Kidney (tissue), 14 donors: ENCODE measurements around the gene RBPJ. TPM values are rescaled to one million over a fixed set of nuclear protein-coding genes. Genes with fewer than 3 reads are reported as not detected.

Experiments used
- DNase-seq, 5 donors: peaks; one replicate each; pipeline ENCODE4 v3.0.0-alpha.2; 2013 to 2020
- FAIRE-seq: peaks from 2 replicates; lab custom pipeline; 2012; peaks lifted over from hg19 to GRCh38; lab: Jason Lieb, UNC
- H3K27ac ChIP-seq, 2 donors: one replicate each; pipeline ENCODE4 v1.7.0; 2013; ENCODE audit warnings: low read depth in 2 of 2, low read length in 2 of 2, inconsistent platforms in 1 of 2
- H3K27me3 ChIP-seq: one replicate; pipeline ENCODE4 v1.7.1; 2013; ENCODE audit warnings: low read length, inconsistent platforms; ENCODE audit not compliant: control insufficient read depth, insufficient read depth
- H3K36me3 ChIP-seq, 3 donors: one replicate each; pipeline versions ENCODE4 v1.7.0 to v1.7.1; 2013; ENCODE audit warnings: low read length in 3 of 3, control low read depth in 1 of 3, inconsistent platforms in 1 of 3; ENCODE audit not compliant: insufficient read depth in 3 of 3, control insufficient read depth in 2 of 3
- H3K4me1 ChIP-seq, 3 donors: one replicate each; pipeline versions ENCODE4 v1.7.0 to v1.7.1; 2013; ENCODE audit warnings: low read length in 3 of 3, inconsistent platforms in 1 of 3, low read depth in 1 of 3; ENCODE audit not compliant: control insufficient read depth in 2 of 3, insufficient read depth in 2 of 3
- H3K4me3 ChIP-seq, 3 donors: one replicate each; pipeline versions ENCODE4 v1.7.0 to v1.8.1; 2013; ENCODE audit warnings: low read length in 3 of 3, control low read depth in 1 of 3, inconsistent platforms in 1 of 3
- H3K9ac ChIP-seq, 3 donors: one replicate each; pipeline versions ENCODE4 v1.7.0 to v1.7.1; 2013; ENCODE audit warnings: low read length in 3 of 3, control low read depth in 1 of 3, inconsistent platforms in 1 of 3
- H3K9me3 ChIP-seq, 3 donors: one replicate each; pipeline versions ENCODE4 v1.7.0 to v1.7.1; 2013; ENCODE audit warnings: low read length in 3 of 3, control low read depth in 1 of 3, inconsistent platforms in 1 of 3; ENCODE audit not compliant: control insufficient read depth in 2 of 3, insufficient read depth in 1 of 3
- CTCF ChIP-seq: IDR thresholded peaks from 3 replicates; pipeline ENCODE4 v1.5.1; 2012; ENCODE audit warnings: mild to moderate bottlenecking, moderate library complexity, borderline replicate concordance; ENCODE audit not compliant: insufficient read depth; ENCODE audit errors: extremely low read depth
- intact Hi-C: fragments of 100-400 bp; cut with DNase I; formaldehyde crosslinking; loops from one replicate; pipeline ENCODE4 v1.11.1; 2022
- polyA plus RNA-seq: library from polyadenylated mRNA; stranded (reverse); fragments of 350-450 nt; fragmentation: Illumina TruSeq; extraction: RNeasy Lipid Tissue Mini Kit (QIAGEN cat#74804); gene quantifications from one replicate; pipeline ENCODE4 v1.2.3, GENCODE V29; 2014; ENCODE audit warnings: low read depth, low replicate concordance; ENCODE audit not compliant: insufficient read depth
- total RNA-seq: library from RNA; stranded (reverse); fragmentation: NEBNext Ultra II Directional; extraction: Animal tissue kit (Norgen Biotek cat#: 25700); gene quantifications from one replicate; pipeline ENCODE4 v1.2.1, GENCODE V29; 2021
- donor health status: control.
- donor health status: control.
- donor health status: control.
- donor health status: control.
- donor health status: control.
- donor health status: DM: yes; HTN: yes; CAD: no.
- donor health status: Normal renal cell carcinoma (clear cell type).

Gene RBPJ
- total and polyA plus RNA-seq, 2 donors from 2014 or later, result 28.5 to 77.6 TPM

DNA sequence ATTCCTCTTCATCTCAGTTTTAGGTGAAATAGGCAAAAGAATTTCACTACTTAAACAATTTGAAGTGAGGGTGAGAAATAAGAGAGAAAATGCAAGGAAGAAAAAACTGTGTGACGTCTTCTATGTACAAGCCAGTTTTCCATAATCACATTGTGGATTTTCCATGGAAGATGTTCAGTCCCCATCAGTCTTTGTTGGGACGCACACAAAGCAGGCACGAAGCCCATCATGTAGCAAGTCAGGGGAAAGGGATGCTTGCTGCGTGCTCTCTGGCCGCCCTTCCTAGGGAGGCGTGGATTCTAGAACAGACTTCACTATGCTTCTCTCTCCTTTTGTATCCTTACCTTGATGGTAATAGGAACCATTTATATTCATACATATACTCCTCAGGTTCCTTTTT, 54.7 kb downstream of the RBPJ start:
- no peak overlapping the region for H3K27ac ChIP-seq
- intact Hi-C loops, result no loop called here
- H3K9ac ChIP-seq, result no peak overlapping the region
- no peaks in the 10 kb centered on the region for H3K27me3 ChIP-seq
- H3K4me1 ChIP-seq, result peaks cover 0 to 6% (median 0%) of the 10 kb centered on the region in 3 donors
- no peaks in the 10 kb centered on the region for H3K9me3 ChIP-seq
- no peak for DNase-seq
- no peak for TF ChIP-seq CTCF
- no peak for FAIRE-seq
- no peaks in the 10 kb centered on the region for H3K36me3 ChIP-seq
- H3K4me3 ChIP-seq, result no peak overlapping the region

DNA sequence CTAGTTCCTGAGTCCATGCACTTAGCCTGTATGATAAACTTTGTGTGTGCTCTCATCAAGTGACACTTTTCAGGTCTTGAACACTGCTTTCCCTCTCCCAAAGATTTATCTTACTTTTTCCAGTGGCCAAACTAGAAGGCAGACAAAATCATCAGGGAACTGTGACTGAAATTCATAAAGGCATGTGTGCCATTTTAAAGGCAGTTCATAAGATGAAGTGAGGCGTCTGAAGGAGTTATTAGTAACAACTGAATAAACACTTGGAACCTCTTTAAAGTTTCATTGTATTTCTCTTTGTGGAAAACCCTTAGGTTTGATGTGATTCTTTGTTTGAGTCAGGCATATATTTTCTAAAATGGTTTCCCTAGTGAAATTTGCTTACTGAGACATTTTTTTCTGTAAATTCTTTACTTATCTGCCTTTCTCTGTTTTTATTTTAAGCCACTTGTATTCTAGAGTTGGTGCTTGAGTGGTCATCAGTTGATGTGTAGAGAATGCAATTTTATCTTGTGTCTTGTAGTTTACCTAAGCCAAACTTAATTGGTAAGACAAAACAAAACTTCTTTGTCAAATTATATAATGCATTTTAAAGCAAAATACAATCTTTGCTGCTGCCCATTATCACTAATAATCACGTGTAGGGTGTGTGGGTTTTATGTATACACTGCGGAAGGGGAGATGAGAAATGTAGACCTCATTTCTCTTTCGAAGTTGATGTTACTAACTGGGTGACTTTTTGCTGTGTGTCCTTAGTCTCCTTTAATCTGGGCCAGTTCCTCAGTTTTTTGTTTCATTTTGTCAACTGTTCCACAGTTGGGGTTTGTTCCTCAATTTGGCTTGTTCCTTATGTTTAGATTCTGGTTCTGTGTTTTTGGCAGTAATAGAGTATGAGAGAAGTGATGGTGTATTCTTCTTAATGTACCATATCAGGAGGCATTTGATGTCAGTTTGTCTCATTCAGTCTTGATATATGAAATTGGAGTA, 56.8 kb downstream of the RBPJ start:
- intact Hi-C loops, result no loop called here
- no peaks in the 10 kb centered on the region for H3K36me3 ChIP-seq
- no peak overlapping the region for H3K27ac ChIP-seq
- no peaks in the 10 kb centered on the region for H3K9me3 ChIP-seq
- no peak overlapping the region for H3K9ac ChIP-seq
- H3K4me1 ChIP-seq, result peaks cover 0 to 4% (median 0%) of the 10 kb centered on the region in 3 donors
- no peaks in the 10 kb centered on the region for H3K27me3 ChIP-seq
- FAIRE-seq (no peak), DNase-seq (no peak)
- no peak overlapping the region for H3K4me3 ChIP-seq
- TF ChIP-seq CTCF, result no peak

GRCh38 chr4:26379837-26380236, 59.0 kb downstream of the RBPJ start:
- no peak overlapping the region for H3K27ac ChIP-seq
- H3K9me3 ChIP-seq, result no peaks in the 10 kb centered on the region
- H3K36me3 ChIP-seq, result no peaks in the 10 kb centered on the region
- no peak for DNase-seq
- H3K9ac ChIP-seq, result no peak overlapping the region
- H3K4me3 ChIP-seq, result no peak overlapping the region
- no peaks in the 10 kb centered on the region for H3K4me1 ChIP-seq
- no peak for FAIRE-seq
- TF ChIP-seq CTCF, result no peak
- H3K27me3 ChIP-seq, result no peaks in the 10 kb centered on the region
- intact Hi-C loops, result no loop called here
